T-helper 1 cell treated with Interleukin-12 subunit alpha and Interleukin-12 subunit beta and Interleukin-4 antibody, amounts not matched to agents 30 μg/mL and 1 μg/mL, for 36 hours (primary cell): ENCODE results near the gene SYN1.

Experiments
- H3K27ac Mint-ChIP-seq: one replicate; pipeline ENCODE4 v1.8.0; 2021; ENCODE audit warnings: mild to moderate bottlenecking, mixed read lengths
- H3K27me3 Mint-ChIP-seq: one replicate; pipeline ENCODE4 v1.8.0; 2021; ENCODE audit warnings: low read depth, mixed read lengths
- H3K36me3 Mint-ChIP-seq: one replicate; pipeline ENCODE4 v1.8.0; 2021; ENCODE audit warnings: low read depth, mixed read lengths
- H3K4me1 Mint-ChIP-seq: one replicate; pipeline ENCODE4 v1.8.0; 2021; ENCODE audit warnings: low read depth, mixed read lengths
- H3K4me3 Mint-ChIP-seq: one replicate; pipeline ENCODE4 v1.8.0; 2021; ENCODE audit warnings: mild to moderate bottlenecking, moderate library complexity, mixed read lengths
- H3K9me3 Mint-ChIP-seq: one replicate; pipeline ENCODE4 v1.8.0; 2021; ENCODE audit warnings: mixed read lengths

Gene SYN1

DNA sequence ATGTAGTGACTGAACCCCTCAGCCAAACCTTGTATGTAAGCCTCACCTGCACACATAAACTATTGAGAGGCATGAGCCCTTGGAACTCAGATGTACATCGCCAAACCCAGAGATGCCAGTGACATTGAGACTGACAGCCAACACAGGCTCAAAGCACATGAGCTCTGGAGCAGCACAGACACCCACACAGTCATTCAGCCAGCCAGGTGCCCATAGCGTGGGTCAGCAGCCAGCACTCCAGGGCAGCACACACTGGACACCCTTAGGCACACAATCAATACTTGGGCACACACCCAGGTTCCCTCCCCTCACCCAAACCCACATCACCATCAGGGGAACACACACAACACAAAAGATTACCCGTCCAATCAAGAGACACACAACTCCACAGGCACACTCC is 41.8 kb downstream of the SYN1 start:
- peaks cover 3% of the 10 kb centered on the region for H3K36me3 Mint-ChIP-seq
- H3K4me1 Mint-ChIP-seq = peaks cover 28% of the 10 kb centered on the region
- no peaks in the 10 kb centered on the region for H3K27me3 Mint-ChIP-seq
- no peak overlapping the region for H3K4me3 Mint-ChIP-seq
- H3K9me3 Mint-ChIP-seq = no peaks in the 10 kb centered on the region
- H3K27ac Mint-ChIP-seq = no peak overlapping the region

DNA sequence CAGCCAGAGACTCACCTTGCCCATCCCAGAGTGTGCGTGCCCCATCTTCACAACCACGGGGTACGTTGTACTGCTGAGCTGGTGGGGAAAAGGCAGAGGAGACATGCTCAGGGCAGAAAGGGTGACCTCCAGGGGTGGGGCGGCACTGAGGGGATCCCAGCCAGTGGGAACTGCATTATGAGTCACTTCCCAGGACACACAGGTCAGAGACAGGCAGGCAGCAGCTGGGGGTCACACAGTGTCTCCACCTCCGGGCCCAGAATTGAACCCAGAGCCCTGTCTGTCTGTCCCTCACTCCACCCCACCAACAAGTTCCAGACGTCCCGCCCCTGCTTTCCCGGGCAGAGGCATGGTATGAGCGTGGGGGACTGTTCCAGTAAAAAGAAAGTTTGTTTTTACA is 42.2 kb downstream of the SYN1 start:
- Mint-ChIP-seq H3K36me3 (peaks cover 3% of the 10 kb centered on the region), H3K4me1 (peaks cover 28% of the 10 kb centered on the region), H3K27ac (no peak overlapping the region), H3K9me3 (no peaks in the 10 kb centered on the region), H3K4me3 (no peak overlapping the region), H3K27me3 (no peaks in the 10 kb centered on the region)

DNA sequence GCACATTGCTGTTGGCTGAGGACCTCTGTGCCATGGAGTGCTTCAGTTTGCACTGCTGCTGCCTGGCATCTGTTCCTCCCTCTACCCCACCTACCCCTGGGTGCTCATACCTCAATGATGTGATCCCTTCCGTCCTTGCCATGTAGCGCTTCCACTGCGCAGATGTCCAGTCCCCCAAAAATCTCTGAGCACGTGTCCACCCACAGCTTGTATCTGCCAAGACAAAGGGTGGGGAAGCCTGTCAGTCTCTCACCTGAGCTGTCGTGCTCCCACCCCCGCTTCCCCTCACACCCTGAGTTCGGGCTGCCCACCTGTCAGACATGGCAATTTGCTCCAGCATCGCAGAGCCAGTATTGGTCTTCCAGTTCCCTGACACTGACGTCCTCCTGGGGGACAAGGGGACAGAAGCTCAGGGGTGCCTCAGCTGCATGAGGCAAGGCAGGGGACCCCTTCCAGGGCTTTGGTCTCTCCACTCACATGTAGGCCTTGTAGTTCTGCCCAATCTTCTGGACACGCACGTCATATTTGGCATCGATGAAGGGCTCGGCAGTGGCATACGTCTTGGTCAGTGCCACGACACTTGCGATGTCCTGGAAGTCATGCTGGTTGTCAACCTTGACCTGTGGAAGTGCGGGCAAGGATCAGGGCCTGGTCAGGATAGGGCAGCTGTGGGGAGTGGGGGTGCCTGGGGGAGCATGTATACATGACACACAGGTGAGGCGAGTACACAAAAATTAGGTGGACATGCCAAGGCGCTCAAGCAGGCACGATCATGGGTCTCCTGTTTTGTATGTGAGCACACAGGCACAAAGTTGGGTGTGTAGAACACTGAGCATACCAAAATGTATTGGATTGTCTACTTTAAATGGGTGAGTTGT is 43.4 kb downstream of the SYN1 start:
- peaks cover 19% of the 10 kb centered on the region for H3K4me1 Mint-ChIP-seq
- H3K36me3 Mint-ChIP-seq = peaks cover 6% of the 10 kb centered on the region
- H3K9me3 Mint-ChIP-seq = no peaks in the 10 kb centered on the region
- no peaks in the 10 kb centered on the region for H3K27me3 Mint-ChIP-seq
- H3K4me3 Mint-ChIP-seq = no peak overlapping the region
- H3K27ac Mint-ChIP-seq = no peak overlapping the region

DNA sequence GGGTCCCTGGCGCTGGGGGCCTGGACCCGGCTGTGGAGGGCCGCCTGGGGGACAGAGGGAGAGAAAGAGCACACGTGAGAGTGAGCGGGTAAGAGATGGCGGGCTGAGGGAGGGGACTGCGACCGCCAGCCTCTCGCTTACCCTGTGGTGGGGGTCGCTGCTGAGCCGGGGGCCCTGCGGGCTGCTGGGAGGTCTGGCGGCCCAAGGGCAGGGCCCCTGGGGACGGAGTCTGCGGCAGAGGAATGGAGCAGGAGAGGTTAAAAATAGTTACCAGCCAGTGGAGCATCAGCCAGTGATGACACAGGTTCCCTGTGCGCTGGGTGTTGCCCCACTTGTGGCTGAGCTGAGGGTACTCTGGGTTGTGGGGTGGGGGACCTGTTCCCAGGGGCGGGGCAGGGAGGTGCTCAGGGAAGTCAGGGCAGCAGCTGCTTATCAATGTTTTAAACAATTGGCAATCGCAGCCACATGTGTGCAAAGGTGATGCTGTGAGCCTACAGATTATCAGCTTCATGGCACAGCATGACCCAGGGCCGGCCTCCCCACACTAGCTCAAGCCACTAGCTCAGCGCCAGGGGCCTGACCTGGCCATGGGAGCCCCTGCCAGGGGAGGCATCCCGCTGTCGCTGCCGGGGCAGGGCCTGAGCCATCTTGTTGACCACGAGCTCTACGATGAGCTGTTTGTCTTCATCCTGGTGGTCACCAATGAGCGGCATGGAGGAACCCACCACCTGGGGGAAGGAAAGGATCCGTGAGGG is 44.9 kb downstream of the SYN1 start:
- Mint-ChIP-seq H3K9me3 (no peaks in the 10 kb centered on the region), H3K4me3 (no peak overlapping the region), H3K27me3 (no peaks in the 10 kb centered on the region), H3K4me1 (peaks cover 17% of the 10 kb centered on the region), H3K27ac (no peak overlapping the region), H3K36me3 (peaks cover 16% of the 10 kb centered on the region)

DNA sequence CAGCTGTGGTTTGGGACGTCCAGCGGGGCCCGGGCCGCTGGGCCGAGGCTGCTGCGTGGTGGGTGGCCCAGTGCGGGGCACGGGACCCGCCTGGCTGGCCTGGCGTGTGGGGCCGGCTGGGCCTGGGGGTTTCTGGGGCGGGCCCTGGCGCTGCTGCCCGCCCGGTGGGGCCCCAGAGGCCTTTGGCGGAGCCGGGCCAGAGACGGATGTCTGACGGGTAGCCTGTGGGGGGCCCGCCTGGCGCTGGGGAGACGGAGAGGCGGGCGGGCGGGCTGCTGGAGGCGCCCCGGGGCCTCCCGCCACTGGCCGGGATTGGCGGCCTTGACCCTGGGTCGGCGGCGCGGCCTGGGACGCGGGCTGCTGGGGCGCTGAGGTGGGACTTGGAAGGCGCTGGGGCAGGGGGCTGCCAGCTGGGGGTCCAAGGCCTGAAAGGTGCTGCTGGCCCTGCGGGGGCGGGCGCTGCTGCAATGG is 45.5 kb downstream of the SYN1 start:
- H3K4me3 Mint-ChIP-seq = no peak overlapping the region
- no peaks in the 10 kb centered on the region for H3K9me3 Mint-ChIP-seq
- peaks cover 20% of the 10 kb centered on the region for H3K36me3 Mint-ChIP-seq
- no peaks in the 10 kb centered on the region for H3K27me3 Mint-ChIP-seq
- H3K27ac Mint-ChIP-seq = no peak overlapping the region
- peaks cover 12% of the 10 kb centered on the region for H3K4me1 Mint-ChIP-seq

DNA sequence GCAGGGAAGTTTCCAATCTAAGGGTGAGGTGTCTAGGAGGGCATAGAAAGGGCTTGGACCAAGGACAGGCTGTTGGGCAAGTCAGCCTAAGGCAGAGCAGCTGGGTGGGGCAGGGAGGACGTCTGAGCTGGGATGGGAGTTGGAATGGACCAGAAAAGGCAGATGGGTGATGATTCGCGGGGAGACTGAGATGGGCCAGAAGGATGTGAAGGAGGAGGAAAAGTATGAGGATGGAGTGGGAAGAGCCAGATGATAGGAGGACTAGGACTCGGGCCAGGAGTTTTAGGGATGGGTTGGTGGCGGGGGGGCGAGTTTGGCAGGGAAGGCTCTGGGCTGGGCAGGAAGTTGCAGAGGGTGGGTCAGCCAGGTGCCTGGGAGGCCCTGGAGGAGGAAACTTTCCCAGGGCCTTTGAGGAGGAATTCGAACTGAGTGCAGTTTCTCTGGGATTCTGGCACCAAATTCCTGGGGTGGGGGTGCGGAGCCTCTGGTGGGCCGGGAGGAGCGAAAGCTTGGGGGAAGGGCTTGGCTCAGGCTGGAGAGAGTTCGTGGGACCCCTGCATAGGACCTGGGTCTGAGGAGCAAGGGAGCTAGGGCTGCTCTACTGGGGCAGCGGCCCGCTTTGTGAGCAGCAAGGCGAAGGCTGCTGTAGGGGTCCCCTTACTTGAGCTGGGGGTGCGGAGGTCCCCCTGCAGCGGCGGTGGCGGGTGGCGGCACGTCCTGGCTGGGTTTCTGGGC is 46.1 kb downstream of the SYN1 start:
- H3K4me1 Mint-ChIP-seq = peaks cover 12% of the 10 kb centered on the region
- no peak overlapping the region for H3K4me3 Mint-ChIP-seq
- H3K9me3 Mint-ChIP-seq = no peaks in the 10 kb centered on the region
- H3K27me3 Mint-ChIP-seq = no peaks in the 10 kb centered on the region
- H3K36me3 Mint-ChIP-seq = peaks cover 23% of the 10 kb centered on the region
- no peak overlapping the region for H3K27ac Mint-ChIP-seq

DNA sequence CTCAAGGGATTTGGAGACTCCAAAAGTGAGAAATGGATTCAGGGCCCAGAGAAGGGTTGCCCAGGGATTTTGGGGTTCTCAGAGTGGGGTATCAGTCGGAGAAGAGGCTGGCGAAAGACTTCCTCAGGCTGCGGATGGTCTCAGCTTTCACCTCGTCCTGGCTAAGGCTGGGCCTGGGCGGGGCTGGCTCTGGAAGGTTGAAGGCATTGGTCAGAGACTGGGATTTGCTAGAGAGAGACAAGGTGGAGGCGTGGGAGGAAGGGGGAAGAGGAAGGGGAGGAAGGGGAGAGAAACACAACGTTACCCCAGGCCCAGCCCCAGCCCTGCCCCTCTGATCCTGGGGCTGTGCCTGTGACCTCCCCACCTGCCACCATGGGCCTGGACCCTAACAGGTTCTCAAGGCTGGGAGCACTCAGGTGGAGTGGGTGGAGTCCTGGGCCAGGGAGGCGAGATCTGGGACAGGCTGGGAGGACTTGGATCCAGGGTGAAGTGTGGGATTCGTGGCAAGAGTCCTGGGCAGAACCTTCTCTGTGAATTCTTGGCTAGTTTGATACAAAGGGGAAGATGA is 46.8 kb downstream of the SYN1 start:
- H3K4me3 Mint-ChIP-seq = no peak overlapping the region
- H3K27ac Mint-ChIP-seq = no peak overlapping the region
- H3K27me3 Mint-ChIP-seq = no peaks in the 10 kb centered on the region
- H3K9me3 Mint-ChIP-seq = no peaks in the 10 kb centered on the region
- H3K4me1 Mint-ChIP-seq = peaks cover 7% of the 10 kb centered on the region
- H3K36me3 Mint-ChIP-seq = peaks cover 23% of the 10 kb centered on the region

DNA sequence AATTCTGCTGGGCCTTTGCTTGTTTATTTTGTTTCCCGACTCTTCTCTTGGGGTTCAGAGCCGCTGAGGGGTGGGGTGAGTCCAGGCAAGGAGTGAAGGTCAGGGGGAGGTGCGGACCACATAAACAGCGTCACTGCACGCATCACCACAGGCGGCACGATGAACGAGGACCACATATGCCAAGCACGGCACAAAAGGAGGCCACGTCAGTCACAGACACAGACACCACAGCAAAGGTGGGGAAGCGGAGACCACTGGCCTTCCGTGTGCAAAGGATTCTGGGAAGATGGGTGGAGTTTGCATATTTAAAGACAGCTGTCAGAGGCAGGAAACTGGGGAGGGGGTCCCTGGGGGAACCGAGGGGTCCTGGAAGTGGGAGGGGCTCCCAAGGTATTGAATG is 47.8 kb downstream of the SYN1 start:
- Mint-ChIP-seq H3K4me1 (peaks cover 7% of the 10 kb centered on the region), H3K4me3 (no peak overlapping the region), H3K27me3 (no peaks in the 10 kb centered on the region), H3K27ac (no peak overlapping the region), H3K36me3 (peaks cover 23% of the 10 kb centered on the region), H3K9me3 (no peaks in the 10 kb centered on the region)

DNA sequence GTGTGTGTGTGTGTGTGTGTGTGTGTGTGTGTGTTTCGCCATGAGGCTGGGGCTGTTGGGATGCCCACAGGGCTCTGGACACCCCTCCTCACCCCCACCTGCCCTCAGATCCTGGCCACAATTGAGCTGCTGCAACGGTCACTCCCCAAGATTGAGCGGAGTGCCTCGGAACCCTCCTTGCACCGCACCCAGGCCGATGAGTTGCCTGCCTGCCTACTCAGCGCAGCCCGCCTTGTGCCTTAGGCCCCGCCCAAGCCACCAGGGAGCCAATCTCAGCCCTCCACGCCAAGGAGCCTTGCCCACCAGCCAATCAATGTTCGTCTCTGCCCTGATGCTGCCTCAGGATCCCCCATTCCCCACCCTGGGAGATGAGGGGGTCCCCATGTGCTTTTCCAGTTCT is 48.4 kb downstream of the SYN1 start:
- H3K27me3 Mint-ChIP-seq = no peaks in the 10 kb centered on the region
- H3K27ac Mint-ChIP-seq = no peak overlapping the region
- no peak overlapping the region for H3K4me3 Mint-ChIP-seq
- peaks cover 25% of the 10 kb centered on the region for H3K36me3 Mint-ChIP-seq
- H3K9me3 Mint-ChIP-seq = no peaks in the 10 kb centered on the region
- H3K4me1 Mint-ChIP-seq = peaks cover 7% of the 10 kb centered on the region

DNA sequence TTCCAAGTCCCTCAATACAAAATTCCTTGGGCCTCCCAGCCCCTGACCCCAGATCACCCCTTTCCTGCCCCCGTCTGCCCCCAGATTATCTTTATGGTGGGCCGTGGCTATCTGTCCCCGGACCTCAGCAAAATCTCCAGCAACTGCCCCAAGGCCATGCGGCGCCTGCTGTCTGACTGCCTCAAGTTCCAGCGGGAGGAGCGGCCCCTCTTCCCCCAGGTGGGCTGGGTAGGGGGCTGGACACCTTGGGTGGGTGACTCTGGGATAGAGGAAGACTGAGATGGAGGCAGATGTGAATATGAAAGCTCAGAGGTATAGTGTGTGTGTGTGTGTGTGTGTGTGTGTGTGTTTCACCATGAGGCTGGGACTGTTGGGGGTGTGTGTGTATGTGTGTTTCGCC is 48.9 kb downstream of the SYN1 start:
- peaks cover 25% of the 10 kb centered on the region for H3K36me3 Mint-ChIP-seq
- no peak overlapping the region for H3K4me3 Mint-ChIP-seq
- H3K9me3 Mint-ChIP-seq = no peaks in the 10 kb centered on the region
- H3K4me1 Mint-ChIP-seq = peaks cover 7% of the 10 kb centered on the region
- no peaks in the 10 kb centered on the region for H3K27me3 Mint-ChIP-seq
- H3K27ac Mint-ChIP-seq = no peak overlapping the region

DNA sequence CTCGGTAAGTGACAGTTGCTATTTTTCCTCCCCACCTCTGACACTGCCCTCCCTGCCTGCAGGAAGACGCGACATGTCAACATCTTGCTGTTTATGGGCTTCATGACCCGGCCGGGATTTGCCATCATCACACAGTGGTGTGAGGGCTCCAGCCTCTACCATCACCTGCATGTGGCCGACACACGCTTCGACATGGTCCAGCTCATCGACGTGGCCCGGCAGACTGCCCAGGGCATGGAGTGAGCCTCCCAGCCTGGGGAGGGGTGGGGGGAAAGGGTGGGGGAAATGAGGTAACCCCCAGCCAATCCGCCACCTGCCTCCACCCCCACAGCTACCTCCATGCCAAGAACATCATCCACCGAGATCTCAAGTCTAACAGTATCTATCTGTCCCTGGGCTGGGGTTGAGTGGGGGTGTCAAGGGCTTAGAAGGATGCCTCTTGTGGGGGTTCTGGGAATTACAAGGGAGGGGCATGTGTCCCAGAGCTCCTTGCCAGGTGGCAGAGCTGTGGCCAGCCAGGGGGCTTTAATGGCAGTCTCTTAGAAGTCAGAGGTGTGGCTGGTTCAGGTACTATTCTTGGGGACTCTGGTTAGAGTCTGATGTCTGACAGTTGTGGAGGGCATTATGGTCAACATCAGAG is 50.9 kb downstream of the SYN1 start:
- Mint-ChIP-seq H3K36me3 (peaks cover 31% of the 10 kb centered on the region), H3K27me3 (no peaks in the 10 kb centered on the region), H3K9me3 (no peaks in the 10 kb centered on the region), H3K4me3 (no peak overlapping the region), H3K4me1 (peaks cover 12% of the 10 kb centered on the region), H3K27ac (no peak overlapping the region)

DNA sequence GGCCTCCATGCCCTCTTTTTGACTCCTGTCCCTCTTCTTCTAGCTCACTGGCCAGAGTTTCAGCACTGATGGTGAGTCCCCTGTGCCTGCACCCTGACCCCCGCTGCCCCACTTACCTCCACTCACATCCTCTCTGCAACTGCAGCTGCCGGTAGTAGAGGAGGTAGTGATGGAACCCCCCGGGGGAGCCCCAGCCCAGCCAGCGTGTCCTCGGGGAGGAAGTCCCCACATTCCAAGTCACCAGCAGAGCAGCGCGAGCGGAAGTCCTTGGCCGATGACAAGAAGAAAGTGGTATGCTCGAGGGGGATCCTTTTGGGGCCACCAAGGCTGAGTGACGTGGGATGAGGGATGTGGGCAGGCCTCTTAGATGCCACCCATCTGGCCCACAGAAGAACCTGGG is 52.8 kb downstream of the SYN1 start:
- Mint-ChIP-seq H3K4me3 (no peak overlapping the region), H3K36me3 (peaks cover 38% of the 10 kb centered on the region), H3K27ac (no peak overlapping the region), H3K9me3 (no peaks in the 10 kb centered on the region), H3K4me1 (peaks cover 18% of the 10 kb centered on the region), H3K27me3 (no peaks in the 10 kb centered on the region)

DNA sequence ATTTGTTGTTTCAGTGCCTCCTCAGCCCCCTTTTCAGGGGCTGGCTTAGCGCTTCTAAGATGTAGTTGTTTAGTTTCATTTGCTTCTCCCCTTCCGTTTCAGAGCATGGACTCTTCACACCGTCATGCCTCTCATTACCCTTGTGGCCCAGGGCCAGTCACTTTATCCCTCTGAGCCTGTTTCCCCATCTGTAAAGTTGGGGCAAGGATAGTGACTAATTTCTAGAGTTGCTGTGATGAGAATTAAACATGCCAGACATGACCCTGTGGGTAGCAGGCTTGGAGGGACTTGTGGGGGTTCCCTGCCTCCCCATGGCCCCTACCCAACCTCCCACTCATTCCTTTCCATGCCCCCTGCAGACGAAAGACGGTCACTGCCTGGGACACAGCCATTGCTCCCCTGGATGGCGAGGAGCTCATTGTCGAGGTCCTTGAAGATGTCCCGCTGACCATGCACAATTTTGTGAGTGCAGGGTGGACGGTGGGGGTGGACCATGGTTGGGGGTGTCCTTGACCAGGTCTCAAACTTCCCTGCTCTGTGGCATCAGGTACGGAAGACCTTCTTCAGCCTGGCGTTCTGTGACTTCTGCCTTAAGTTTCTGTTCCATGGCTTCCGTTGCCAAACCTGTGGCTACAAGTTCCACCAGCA is 55.1 kb downstream of the SYN1 start:
- Mint-ChIP-seq H3K27ac (peak overlapping the region; percentile 72), H3K9me3 (no peaks in the 10 kb centered on the region), H3K36me3 (peaks cover 28% of the 10 kb centered on the region), H3K4me1 (peaks cover 29% of the 10 kb centered on the region), H3K27me3 (no peaks in the 10 kb centered on the region), H3K4me3 (no peak overlapping the region)
